GM23338 (cell line): ENCODE measurements around the gene AHNAK. TPM values are rescaled to one million over a fixed set of nuclear protein-coding genes. Genes with fewer than 3 reads are reported as not detected.

Experiments used
- ATAC-seq: fragments of 200-7000 bp; cut with Tn5 transposase; 3 replicates; pipeline ENCODE4 v1.9.1; 2020
- DNase-seq: peaks from one replicate; pipeline ENCODE4 v3.0.0-alpha.2; 2015; ENCODE audit warnings: low spot score
- H2AFZ ChIP-seq: fragments of 200-600 bp; sonication (generic); 2 replicates; pipeline ENCODE4 v1.8.0; 2016; ENCODE audit warnings: antibody characterized with exemption, mild to moderate bottlenecking, moderate library complexity
- H3F3A ChIP-seq: fragments of 200-600 bp; sonication (generic); replicated peaks from 2 replicates; pipeline ENCODE4 v1.8.0; 2017; ENCODE audit warnings: antibody characterized with exemption, mixed run types, low read depth
- H3K27ac ChIP-seq: fragments of 200-600 bp; sonication (generic); 2 replicates; pipeline ENCODE4 v1.6.1; 2016; ENCODE audit warnings: low read depth
- H3K27me3 ChIP-seq: fragments of 200-600 bp; sonication (generic); 2 replicates; pipeline ENCODE4 v1.8.0; 2016; ENCODE audit warnings: mild to moderate bottlenecking, mixed run types, moderate library complexity; ENCODE audit not compliant: insufficient read depth
- H3K36me3 ChIP-seq: fragments of 200-600 bp; sonication (generic); 2 replicates; pipeline ENCODE4 v1.8.0; 2016; ENCODE audit warnings: mild to moderate bottlenecking; ENCODE audit not compliant: insufficient read depth
- H3K4me1 ChIP-seq: fragments of 200-600 bp; sonication (generic); 2 replicates; pipeline ENCODE4 v1.8.0; 2016; ENCODE audit warnings: mild to moderate bottlenecking, moderate library complexity; ENCODE audit not compliant: insufficient read depth
- H3K4me2 ChIP-seq: fragments of 200-600 bp; sonication (generic); 2 replicates; pipeline ENCODE4 v1.7.1; 2017; ENCODE audit warnings: mixed run types
- H3K4me3 ChIP-seq: fragments of 200-600 bp; sonication (generic); 2 replicates; pipeline ENCODE4 v1.6.1; 2016; ENCODE audit warnings: mixed run types
- H3K79me2 ChIP-seq: fragments of 200-600 bp; sonication (generic); replicated peaks from 2 replicates; pipeline ENCODE4 v1.8.0; 2017; ENCODE audit warnings: mild to moderate bottlenecking; ENCODE audit not compliant: insufficient read depth
- H3K9me2 ChIP-seq: fragments of 200-600 bp; sonication (generic); 2 replicates; pipeline ENCODE4 v1.8.0; 2017; ENCODE audit not compliant: insufficient read depth
- H4K20me1 ChIP-seq: fragments of 200-600 bp; sonication (generic); replicated peaks from 2 replicates; pipeline ENCODE4 v1.8.0; 2017; ENCODE audit warnings: mild to moderate bottlenecking; ENCODE audit not compliant: insufficient read depth
- H3K27ac Mint-ChIP-seq: 2 replicates; pipeline ENCODE4 v1.8.0; 2020; ENCODE audit warnings: inconsistent platforms, mild to moderate bottlenecking, moderate library complexity, mixed read lengths
- H3K27me3 Mint-ChIP-seq: 3 replicates; pipeline ENCODE4 v1.8.0; 2022; ENCODE audit warnings: low read depth, mild to moderate bottlenecking, moderate library complexity, mixed read lengths, inconsistent platforms; ENCODE audit not compliant: insufficient read depth, poor library complexity
- H3K36me3 Mint-ChIP-seq: 3 replicates; pipeline ENCODE4 v1.8.0; 2021; ENCODE audit warnings: low read depth, mild to moderate bottlenecking, inconsistent platforms, moderate library complexity, mixed read lengths
- H3K4me1 Mint-ChIP-seq: 3 replicates; pipeline ENCODE4 v1.8.0; 2020; ENCODE audit warnings: mild to moderate bottlenecking, inconsistent platforms, mixed read lengths
- H3K4me3 Mint-ChIP-seq: 3 replicates; pipeline ENCODE4 v1.8.0; 2021; ENCODE audit warnings: moderate library complexity, mild to moderate bottlenecking, inconsistent platforms, mixed read lengths
- H3K9me3 Mint-ChIP-seq: 3 replicates; pipeline ENCODE4 v1.8.0; 2020; ENCODE audit warnings: moderate library complexity, mild to moderate bottlenecking, inconsistent platforms, mixed read lengths
- EZH2 ChIP-seq: fragments of 200-600 bp; sonication (generic); IDR thresholded peaks from one replicate; pipeline ENCODE4 v1.8.0; 2017; ENCODE audit warnings: antibody characterized with exemption, mild to moderate bottlenecking, low read depth; ENCODE audit not compliant: unreplicated experiment
- EZH2phosphoT487 ChIP-seq: fragments of 200-600 bp; sonication (generic); IDR thresholded peaks from one replicate; pipeline ENCODE4 v1.8.1; 2018; ENCODE audit warnings: antibody characterized with exemption; ENCODE audit not compliant: unreplicated experiment
- JUNB ChIP-seq: IDR thresholded peaks from one replicate; pipeline ENCODE4 v1.6.1; 2016; ENCODE audit warnings: antibody characterized with exemption; ENCODE audit not compliant: unreplicated experiment
- NANOG ChIP-seq: IDR thresholded peaks from 2 replicates; pipeline ENCODE4 v1.6.1; 2016; ENCODE audit warnings: antibody characterized with exemption, borderline replicate concordance
- ZNF114 ChIP-seq: fragments of 250-450 bp; sonication (Bioruptor Pico); IDR thresholded peaks from 2 replicates; pipeline ENCODE4 v1.5.0; 2020; ENCODE audit warnings: mild to moderate bottlenecking, moderate library complexity
- polyA plus RNA-seq: library from polyadenylated mRNA; unstranded; fragments of >200 nt; fragmentation: Nextera tagmentation; extraction: Ambion mirVana; gene quantifications from 2 replicates; pipeline ENCODE4 v1.2.1, GENCODE V29; 2016
- total RNA-seq: library from RNA; depleted of rRNA; stranded (reverse); fragments of >200 nt; shearing (Covaris generic); gene quantifications from 2 replicates; pipeline ENCODE4 v1.2.3, GENCODE V29; 2014
- TF ChIP-seq, protein P1 (sequence below): fragments of 250-450 bp; sonication (Bioruptor Pico); IDR thresholded peaks from 2 replicates; pipeline ENCODE4 v1.5.0; 2020; ENCODE audit warnings: mild to moderate bottlenecking, moderate library complexity
- TF ChIP-seq, protein P2 (sequence below), 2 experiments: fragments of 200-600 bp in 1 of 2; sonication (generic) in 1 of 2; conservative IDR thresholded peaks; 2 replicates each; pipeline versions ENCODE4 v1.5.1 to v1.6.1; 2016 to 2017; ENCODE audit warnings: antibody characterized with exemption in 2 of 2, low read depth in 2 of 2, mild to moderate bottlenecking in 2 of 2, moderate library complexity in 1 of 2

AHNAK gene
- total and polyA plus RNA-seq, 2 experiments from 2014 or later, result 0.91 to 2.1 TPM

DNA sequence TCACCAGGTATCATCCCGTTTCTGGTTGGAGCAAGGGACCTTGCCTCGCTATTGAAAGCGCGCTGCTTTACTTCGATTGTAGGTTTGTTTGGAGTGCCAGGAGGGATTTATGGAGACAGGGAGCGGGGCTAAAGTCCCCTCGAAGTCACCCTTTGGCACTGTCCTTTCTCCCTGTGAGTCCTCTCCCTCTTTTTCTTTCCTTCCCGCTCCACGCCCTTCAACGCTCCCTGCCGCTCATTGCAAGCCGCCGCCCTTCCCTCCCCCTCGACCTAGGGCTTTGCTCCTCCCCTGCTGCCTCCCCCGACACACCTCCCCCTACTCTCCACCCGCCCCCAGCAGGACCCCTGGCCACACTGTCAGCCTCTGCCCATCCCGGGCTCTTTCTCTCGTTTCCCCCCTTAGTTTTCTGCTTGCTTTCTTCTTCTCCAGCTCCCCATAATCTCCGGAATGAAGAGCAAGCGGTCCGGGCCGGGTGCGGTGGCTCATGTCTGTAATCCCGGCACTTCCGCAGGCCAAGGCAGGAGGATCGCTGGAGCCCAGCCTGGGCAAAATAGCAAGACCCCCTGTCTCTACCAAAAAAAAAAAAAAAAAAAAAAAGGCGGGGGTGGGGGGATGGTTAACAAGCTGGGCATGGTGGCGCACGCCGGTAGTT, 41.0 kb downstream of the AHNAK start (continued):
- TF ChIP-seq, protein P1, sequence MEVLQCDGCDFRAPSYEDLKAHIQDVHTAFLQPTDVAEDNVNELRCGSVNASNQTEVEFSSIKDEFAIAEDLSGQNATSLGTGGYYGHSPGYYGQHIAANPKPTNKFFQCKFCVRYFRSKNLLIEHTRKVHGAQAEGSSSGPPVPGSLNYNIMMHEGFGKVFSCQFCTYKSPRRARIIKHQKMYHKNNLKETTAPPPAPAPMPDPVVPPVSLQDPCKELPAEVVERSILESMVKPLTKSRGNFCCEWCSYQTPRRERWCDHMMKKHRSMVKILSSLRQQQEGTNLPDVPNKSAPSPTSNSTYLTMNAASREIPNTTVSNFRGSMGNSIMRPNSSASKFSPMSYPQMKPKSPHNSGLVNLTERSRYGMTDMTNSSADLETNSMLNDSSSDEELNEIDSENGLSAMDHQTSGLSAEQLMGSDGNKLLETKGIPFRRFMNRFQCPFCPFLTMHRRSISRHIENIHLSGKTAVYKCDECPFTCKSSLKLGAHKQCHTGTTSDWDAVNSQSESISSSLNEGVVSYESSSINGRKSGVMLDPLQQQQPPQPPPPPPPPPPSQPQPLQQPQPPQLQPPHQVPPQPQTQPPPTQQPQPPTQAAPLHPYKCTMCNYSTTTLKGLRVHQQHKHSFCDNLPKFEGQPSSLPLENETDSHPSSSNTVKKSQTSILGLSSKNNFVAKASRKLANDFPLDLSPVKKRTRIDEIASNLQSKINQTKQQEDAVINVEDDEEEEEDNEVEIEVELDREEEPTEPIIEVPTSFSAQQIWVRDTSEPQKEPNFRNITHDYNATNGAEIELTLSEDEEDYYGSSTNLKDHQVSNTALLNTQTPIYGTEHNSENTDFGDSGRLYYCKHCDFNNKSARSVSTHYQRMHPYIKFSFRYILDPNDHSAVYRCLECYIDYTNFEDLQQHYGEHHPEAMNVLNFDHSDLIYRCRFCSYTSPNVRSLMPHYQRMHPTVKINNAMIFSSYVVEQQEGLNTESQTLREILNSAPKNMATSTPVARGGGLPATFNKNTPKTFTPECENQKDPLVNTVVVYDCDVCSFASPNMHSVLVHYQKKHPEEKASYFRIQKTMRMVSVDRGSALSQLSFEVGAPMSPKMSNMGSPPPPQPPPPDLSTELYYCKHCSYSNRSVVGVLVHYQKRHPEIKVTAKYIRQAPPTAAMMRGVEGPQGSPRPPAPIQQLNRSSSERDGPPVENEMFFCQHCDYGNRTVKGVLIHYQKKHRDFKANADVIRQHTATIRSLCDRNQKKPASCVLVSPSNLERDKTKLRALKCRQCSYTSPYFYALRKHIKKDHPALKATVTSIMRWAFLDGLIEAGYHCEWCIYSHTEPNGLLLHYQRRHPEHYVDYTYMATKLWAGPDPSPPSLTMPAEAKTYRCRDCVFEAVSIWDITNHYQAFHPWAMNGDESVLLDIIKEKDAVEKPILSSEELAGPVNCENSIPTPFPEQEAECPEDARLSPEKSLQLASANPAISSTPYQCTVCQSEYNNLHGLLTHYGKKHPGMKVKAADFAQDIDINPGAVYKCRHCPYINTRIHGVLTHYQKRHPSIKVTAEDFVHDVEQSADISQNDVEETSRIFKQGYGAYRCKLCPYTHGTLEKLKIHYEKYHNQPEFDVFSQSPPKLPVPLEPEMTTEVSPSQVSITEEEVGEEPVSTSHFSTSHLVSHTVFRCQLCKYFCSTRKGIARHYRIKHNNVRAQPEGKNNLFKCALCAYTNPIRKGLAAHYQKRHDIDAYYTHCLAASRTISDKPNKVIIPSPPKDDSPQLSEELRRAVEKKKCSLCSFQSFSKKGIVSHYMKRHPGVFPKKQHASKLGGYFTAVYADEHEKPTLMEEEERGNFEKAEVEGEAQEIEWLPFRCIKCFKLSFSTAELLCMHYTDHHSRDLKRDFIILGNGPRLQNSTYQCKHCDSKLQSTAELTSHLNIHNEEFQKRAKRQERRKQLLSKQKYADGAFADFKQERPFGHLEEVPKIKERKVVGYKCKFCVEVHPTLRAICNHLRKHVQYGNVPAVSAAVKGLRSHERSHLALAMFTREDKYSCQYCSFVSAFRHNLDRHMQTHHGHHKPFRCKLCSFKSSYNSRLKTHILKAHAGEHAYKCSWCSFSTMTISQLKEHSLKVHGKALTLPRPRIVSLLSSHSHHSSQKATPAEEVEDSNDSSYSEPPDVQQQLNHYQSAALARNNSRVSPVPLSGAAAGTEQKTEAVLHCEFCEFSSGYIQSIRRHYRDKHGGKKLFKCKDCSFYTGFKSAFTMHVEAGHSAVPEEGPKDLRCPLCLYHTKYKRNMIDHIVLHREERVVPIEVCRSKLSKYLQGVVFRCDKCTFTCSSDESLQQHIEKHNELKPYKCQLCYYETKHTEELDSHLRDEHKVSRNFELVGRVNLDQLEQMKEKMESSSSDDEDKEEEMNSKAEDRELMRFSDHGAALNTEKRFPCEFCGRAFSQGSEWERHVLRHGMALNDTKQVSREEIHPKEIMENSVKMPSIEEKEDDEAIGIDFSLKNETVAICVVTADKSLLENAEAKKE (CRISPR knock-in tag), result no peak

DNA sequence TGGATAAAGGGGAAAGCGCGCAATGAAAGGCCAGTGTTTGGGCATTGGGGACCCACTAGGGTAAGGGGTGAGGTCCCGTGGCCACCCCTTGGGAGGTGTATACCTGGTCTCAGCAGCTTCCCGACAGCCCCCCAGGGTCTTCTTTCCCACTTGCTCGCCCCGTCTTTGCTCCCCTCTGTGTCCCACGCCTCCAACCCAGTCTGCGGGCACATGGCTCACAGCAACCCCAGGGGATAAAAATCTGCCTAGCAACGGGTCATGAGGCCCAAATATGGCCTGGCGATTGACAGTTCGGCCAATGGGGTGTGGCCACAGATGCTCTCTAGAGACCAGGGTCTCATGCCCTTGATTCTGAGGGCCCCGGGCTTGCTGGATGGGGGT, 41.6 kb downstream of the AHNAK start:
- Histone ChIP-seq H3K79me2 (no peaks in the 10 kb centered on the region), H3K4me2 (peak overlapping the region; percentile 81), H3K4me3 (peak overlapping the region; percentile 53), H2AFZ (peak overlapping the region; percentile 92), H3F3A (no peaks in the 10 kb centered on the region; the same call in 1 of the 2 replicates), H3K36me3 (no peaks in the 10 kb centered on the region), H3K27ac (no peak overlapping the region), H4K20me1 (no peaks in the 10 kb centered on the region), H3K4me1 (peaks cover 25% of the 10 kb centered on the region), H3K27me3 (peaks cover 25% of the 10 kb centered on the region), H3K9me2 (no peaks in the 10 kb centered on the region)
- DNase-seq (peak; percentile 92), ATAC-seq (peak; percentile 65)
- H3K36me3 Mint-ChIP-seq, result no peaks in the 10 kb centered on the region
- peaks cover 59% of the 10 kb centered on the region for H3K4me1 Mint-ChIP-seq
- no peak overlapping the region for H3K27ac Mint-ChIP-seq
- peak overlapping the region; percentile 69 for H3K4me3 Mint-ChIP-seq
- H3K27me3 Mint-ChIP-seq, result peaks cover 29% of the 10 kb centered on the region
- no peaks in the 10 kb centered on the region for H3K9me3 Mint-ChIP-seq
- TF ChIP-seq, protein P1 (CRISPR knock-in tag), result no peak
- TF ChIP-seq EZH2 (no peak), EZH2phosphoT487 (no peak), JUNB (no peak), NANOG (no peak), ZNF114 (CRISPR knock-in tag) (no peak)
- TF ChIP-seq, protein P2, sequence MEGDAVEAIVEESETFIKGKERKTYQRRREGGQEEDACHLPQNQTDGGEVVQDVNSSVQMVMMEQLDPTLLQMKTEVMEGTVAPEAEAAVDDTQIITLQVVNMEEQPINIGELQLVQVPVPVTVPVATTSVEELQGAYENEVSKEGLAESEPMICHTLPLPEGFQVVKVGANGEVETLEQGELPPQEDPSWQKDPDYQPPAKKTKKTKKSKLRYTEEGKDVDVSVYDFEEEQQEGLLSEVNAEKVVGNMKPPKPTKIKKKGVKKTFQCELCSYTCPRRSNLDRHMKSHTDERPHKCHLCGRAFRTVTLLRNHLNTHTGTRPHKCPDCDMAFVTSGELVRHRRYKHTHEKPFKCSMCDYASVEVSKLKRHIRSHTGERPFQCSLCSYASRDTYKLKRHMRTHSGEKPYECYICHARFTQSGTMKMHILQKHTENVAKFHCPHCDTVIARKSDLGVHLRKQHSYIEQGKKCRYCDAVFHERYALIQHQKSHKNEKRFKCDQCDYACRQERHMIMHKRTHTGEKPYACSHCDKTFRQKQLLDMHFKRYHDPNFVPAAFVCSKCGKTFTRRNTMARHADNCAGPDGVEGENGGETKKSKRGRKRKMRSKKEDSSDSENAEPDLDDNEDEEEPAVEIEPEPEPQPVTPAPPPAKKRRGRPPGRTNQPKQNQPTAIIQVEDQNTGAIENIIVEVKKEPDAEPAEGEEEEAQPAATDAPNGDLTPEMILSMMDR (conservative IDR thresholded peaks at IDR 0.05; ENCODE audit: low read depth in 2 of 2), result no peak
